Adipocyte (in vitro differentiated cells): ENCODE results near the gene GTF2H3.

Source experiments
- DNase-seq: peaks from one replicate; pipeline ENCODE4 v3.0.0-alpha.2; 2015; ENCODE audit warnings: low read depth
- H3K27me3 ChIP-seq: replicated peaks from 2 replicates; pipeline ENCODE4 v1.7.0; 2013; ENCODE audit warnings: mild to moderate bottlenecking, low read length, moderate library complexity; ENCODE audit not compliant: control insufficient read depth, insufficient read depth
- H3K36me3 ChIP-seq: 2 replicates; pipeline ENCODE4 v1.7.0; 2013; ENCODE audit warnings: low read length, mild to moderate bottlenecking, moderate library complexity; ENCODE audit not compliant: control insufficient read depth, insufficient read depth, severe bottlenecking
- H3K4me1 ChIP-seq: 2 replicates; pipeline ENCODE4 v1.7.0; 2013; ENCODE audit warnings: mild to moderate bottlenecking, low read length, moderate library complexity; ENCODE audit not compliant: control insufficient read depth, insufficient read depth
- H3K4me3 ChIP-seq: 2 replicates; pipeline ENCODE4 v1.7.0; 2013; ENCODE audit warnings: mild to moderate bottlenecking, low read length, moderate library complexity
- H3K9ac ChIP-seq: 2 replicates; pipeline ENCODE4 v1.7.0; 2013; ENCODE audit warnings: mild to moderate bottlenecking, low read length, moderate library complexity
- H3K9me3 ChIP-seq: 2 replicates; pipeline ENCODE4 v1.7.0; 2013; ENCODE audit warnings: mild to moderate bottlenecking, low read length, moderate library complexity; ENCODE audit not compliant: control insufficient read depth

Gene GTF2H3

DNA sequence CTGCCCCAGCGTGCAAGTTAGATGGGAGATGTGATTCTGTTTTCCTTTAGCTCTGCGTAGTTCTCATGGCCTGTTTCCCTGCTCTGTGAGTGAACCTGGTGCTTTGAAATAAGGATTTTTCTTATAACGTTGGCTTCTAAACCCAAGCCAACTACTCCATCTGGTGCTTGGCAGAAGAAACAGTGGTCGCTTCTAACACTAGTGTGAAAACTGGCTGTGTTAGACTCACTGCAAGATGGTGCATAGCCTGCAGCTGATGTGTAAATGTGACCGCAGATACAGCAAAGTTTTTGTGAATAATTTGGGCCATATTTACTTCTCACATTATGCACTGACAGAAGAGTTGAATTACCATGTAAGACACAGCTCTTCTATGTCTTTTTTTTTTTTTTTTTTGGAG lies 12.2 kb downstream of the GTF2H3 start:
- H3K4me3 ChIP-seq: no peak overlapping the region
- H3K9ac ChIP-seq: no peak overlapping the region
- H3K4me1 ChIP-seq: peaks cover 12% of the 10 kb centered on the region
- H3K27me3 ChIP-seq: no peaks in the 10 kb centered on the region
- H3K36me3 ChIP-seq: peaks cover 64% of the 10 kb centered on the region
- no peaks in the 10 kb centered on the region for H3K9me3 ChIP-seq
- DNase-seq: no peak

DNA sequence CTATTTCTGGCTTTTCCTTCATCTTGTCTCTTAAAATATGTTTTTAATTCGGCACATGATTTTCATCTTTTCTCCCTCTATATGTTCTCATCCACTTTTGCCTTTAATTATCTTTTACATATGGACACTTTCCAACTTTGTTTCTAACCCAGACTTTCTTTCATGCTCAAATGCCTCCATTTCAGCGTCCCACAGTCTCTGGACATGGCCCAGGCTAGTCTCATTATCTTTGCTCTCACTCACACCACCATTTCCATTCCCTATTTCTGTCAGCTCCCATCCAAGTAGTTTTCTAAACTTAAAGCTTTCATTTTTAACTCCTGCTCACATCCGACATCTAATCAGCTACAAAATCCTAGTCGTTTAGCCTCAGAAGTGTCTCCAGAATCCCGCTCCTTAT lies 14.8 kb downstream of the GTF2H3 start:
- Histone ChIP-seq H3K9ac (no peak overlapping the region), H3K36me3 (peaks cover 69% of the 10 kb centered on the region), H3K27me3 (no peaks in the 10 kb centered on the region), H3K4me1 (peaks cover 12% of the 10 kb centered on the region), H3K9me3 (no peaks in the 10 kb centered on the region), H3K4me3 (no peak overlapping the region)
- no peak for DNase-seq

DNA sequence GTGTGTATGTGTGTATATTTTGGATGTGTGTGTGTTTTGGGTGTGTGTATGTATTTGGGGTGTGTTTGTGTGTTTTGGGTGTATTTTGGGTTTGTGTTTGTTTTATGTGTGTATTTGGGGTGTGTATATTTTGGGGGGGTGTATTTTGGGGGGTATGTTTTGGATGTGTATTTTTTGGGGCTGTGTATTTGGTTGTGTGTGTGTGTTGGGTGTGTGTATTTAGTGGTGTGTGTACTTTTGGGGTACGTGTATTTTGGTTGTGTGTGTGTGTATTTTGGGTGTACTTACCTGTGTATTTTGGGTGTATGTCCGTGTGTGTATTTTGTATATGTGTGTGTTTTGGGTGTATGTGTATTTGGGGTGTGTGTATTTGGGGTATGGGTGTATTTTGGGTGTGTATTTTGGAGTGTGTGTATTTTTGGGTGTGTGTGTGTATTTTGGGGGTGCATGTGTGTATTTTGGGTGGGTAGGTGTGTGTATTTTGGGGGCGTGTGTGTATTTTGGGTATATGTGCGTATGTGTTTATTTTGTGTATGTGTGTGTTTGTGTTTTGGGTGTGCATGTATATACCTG lies 20.6 kb downstream of the GTF2H3 start:
- Histone ChIP-seq H3K27me3 (no peaks in the 10 kb centered on the region), H3K4me3 (no peak overlapping the region), H3K9me3 (no peaks in the 10 kb centered on the region), H3K4me1 (peaks cover 14% of the 10 kb centered on the region), H3K36me3 (peaks cover 68% of the 10 kb centered on the region), H3K9ac (no peak overlapping the region)
- DNase-seq: no peak

DNA sequence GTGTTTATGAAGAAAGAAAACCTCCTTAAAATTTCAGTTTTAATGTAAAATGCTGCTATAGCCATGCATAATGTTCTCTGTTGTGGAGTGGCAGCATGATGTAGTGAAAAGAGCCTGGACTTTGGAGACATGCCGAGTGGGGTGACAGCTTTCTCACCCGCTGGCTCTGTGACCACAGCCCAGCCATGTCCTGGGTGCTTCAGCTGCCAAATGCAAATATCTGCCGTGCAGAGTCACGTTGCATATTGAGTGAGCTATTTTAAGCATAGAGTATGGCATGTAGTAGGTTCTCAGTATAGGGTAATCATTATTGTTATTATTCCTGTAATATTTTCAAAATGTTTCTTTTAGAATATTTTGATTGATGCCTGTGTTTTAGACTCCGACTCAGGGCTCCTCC lies 21.8 kb downstream of the GTF2H3 start:
- H3K36me3 ChIP-seq: peaks cover 60% of the 10 kb centered on the region
- no peaks in the 10 kb centered on the region for H3K27me3 ChIP-seq

DNA sequence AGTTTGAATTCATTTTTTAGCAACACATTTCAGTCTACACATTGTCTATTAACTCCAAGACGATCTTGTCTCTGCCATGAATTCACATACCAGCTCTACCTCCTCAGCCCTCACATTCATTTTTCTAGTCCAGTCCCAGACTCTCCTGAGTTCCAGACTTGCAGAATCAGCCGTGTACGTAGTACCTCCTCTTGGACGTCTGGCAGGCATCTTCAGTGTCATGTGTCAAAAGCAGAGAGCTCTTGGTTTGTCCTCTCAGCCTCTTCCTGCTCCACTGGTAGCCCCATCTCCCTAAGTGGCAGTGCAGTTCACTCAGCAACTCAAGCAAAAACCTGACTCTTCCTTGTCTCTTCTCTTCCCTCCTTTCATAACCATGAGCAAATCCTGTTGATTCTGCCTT lies 22.8 kb downstream of the GTF2H3 start:
- DNase-seq: no peak
- Histone ChIP-seq H3K4me1 (peaks cover 27% of the 10 kb centered on the region), H3K9ac (no peak overlapping the region), H3K36me3 (peaks cover 53% of the 10 kb centered on the region), H3K9me3 (no peaks in the 10 kb centered on the region), H3K27me3 (no peaks in the 10 kb centered on the region), H3K4me3 (no peak overlapping the region)

More for the DNA sequence above, 21.8 kb downstream of the GTF2H3 start:
- peaks cover 18% of the 10 kb centered on the region for H3K4me1 ChIP-seq
- no peak for DNase-seq
- H3K9me3 ChIP-seq: no peaks in the 10 kb centered on the region
- H3K9ac ChIP-seq: no peak overlapping the region
- H3K4me3 ChIP-seq: no peak overlapping the region

DNA sequence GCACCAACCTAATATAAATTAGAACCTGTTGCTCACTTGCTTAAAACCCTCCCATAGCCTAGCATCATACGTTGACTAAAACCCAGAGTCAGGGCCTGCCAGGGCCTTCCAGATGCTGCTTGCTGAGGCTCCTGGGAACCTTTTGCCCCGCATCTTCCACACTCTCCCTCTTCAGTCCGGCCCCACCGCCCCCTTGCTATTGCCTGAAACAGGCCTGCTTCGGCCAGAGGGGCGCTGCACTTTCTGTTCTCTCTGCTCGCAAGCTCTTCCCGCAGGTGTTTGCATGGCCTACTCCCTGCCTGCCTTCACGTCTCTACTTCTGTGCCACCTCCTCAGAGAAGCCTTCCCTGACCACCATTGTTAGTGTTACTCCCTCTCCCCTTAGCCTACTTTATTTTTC lies 23.6 kb downstream of the GTF2H3 start:
- H3K9me3 ChIP-seq: no peaks in the 10 kb centered on the region

DNA sequence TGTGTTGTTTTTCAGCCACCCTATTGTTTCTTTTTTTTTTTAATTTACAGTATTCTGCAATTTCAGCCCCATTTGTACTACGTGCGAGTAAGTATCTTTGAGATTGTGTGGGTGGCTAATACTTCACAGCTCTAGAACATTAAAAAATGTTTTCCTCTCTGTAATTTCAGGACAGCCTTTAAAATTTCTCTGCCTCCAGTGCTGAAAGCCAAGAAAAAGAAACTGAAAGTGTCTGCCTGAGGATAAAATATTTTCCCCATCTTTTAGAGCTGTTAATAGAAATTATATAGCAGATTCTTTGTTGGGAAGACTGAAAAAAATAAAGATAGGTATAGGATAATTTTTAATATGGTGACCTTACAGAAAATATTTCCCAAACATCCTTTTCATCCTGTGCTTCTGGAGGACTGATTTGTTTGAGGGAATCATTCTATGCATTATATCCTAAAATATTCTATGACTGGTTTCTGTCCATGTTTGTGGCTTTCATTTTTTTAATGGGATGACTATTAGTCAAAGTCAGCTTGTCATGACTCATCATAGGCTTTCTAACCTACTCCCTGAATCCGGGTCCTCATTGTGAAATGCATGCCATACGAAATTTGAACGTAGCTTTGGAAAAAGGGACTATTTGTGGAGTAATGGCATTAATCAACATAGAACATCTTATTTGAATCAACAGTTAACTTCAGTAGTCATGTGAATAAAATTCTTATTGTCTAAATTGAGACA lies 26.5 kb downstream of the GTF2H3 start:
- H3K4me1 ChIP-seq: peaks cover 31% of the 10 kb centered on the region
- H3K9ac ChIP-seq: peak overlapping the region; percentile 83
- peak; percentile 95 for DNase-seq
- peaks cover 29% of the 10 kb centered on the region for H3K36me3 ChIP-seq
- peak overlapping the region; percentile 70 for H3K4me3 ChIP-seq
- no peaks in the 10 kb centered on the region for H3K27me3 ChIP-seq
- H3K9me3 ChIP-seq: no peaks in the 10 kb centered on the region

More for the DNA sequence above, 23.6 kb downstream of the GTF2H3 start:
- DNase-seq: no peak
- Histone ChIP-seq H3K27me3 (no peaks in the 10 kb centered on the region), H3K36me3 (peaks cover 47% of the 10 kb centered on the region), H3K4me1 (peaks cover 31% of the 10 kb centered on the region), H3K4me3 (no peak overlapping the region), H3K9ac (no peak overlapping the region)

DNA sequence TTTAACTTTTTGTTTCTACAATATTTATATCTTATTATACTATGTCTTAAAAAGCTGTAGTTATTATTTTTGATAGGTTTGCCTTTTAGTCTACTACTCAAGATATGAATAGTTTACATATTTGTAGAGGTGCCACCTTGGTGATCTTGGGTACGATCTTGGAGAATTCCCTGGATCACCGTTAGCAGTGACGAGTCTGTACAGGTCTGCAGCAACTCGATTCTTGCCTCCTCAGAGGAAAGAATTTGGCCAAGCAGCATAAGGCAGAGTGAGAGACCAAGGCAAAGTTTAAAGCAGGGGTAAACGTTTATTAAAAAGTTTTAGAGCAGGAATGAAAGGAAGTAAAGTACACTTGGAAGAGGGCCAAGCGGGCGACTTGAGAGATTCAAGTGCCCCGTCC lies 34.1 kb downstream of the GTF2H3 start:
- H3K4me3 ChIP-seq: no peak overlapping the region
- no peaks in the 10 kb centered on the region for H3K36me3 ChIP-seq
- H3K9ac ChIP-seq: no peak overlapping the region
- no peak for DNase-seq
- H3K9me3 ChIP-seq: no peaks in the 10 kb centered on the region
- H3K4me1 ChIP-seq: peaks cover 7% of the 10 kb centered on the region
- no peaks in the 10 kb centered on the region for H3K27me3 ChIP-seq

DNA sequence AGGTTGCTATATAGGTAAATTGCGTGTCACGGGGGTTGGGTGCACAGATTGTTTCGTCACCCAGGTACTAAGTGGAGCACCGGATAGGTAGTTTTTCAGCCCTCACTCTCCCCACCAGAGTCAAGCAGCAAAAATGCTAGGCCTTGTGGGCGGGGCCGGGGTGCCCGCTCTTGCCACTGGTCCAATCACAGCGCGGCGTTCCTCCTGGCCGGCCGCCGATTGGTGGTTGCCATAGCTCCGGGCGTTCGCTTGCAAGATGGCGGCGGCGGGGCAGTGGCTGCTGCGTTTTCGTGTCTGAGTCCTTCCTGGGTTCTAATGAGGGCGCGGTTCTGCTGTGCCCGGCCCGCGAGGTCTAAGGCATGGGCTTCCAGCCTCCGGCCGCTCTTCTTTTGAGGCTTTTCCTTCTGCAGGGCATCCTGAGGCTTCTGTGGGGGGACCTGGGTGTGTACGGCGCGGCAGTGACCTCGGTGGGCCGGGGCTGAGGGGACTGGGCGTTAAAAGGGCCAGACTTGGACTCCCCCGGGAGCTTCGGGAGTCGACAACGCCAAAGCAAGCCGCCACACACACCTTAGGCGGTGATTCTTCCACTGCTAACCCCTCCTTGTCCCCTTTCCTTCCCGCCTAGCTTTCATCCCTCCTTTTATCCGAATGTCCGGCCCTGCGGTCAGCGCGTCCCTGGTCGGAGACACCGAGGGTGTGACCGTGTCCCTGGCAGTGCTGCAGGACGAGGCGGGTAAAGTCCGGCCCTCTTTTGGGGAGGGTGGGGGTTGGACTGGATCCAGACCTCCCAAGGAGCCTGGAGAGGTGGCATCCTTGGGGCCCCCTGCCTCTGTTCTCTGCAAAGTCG lies 37.5 kb downstream of the GTF2H3 start, which contains the start of gene TCTN2:
Gene TCTN2, plus strand, starts transcription at position 232 of the 847 bp plus-strand sequence. Its CDS starts 128 bp downstream, at position 360.
- Histone ChIP-seq H3K36me3 (peaks cover 8% of the 10 kb centered on the region), H3K4me3 (peak within 1 kb of the TSS; percentile 91), H3K27me3 (no peaks in the 10 kb centered on the region), H3K9ac (peak within 1 kb of the TSS; percentile 87), H3K4me1 (peaks cover 7% of the 10 kb centered on the region), H3K9me3 (no peaks in the 10 kb centered on the region)
- DNase-seq: peak; percentile 98

DNA sequence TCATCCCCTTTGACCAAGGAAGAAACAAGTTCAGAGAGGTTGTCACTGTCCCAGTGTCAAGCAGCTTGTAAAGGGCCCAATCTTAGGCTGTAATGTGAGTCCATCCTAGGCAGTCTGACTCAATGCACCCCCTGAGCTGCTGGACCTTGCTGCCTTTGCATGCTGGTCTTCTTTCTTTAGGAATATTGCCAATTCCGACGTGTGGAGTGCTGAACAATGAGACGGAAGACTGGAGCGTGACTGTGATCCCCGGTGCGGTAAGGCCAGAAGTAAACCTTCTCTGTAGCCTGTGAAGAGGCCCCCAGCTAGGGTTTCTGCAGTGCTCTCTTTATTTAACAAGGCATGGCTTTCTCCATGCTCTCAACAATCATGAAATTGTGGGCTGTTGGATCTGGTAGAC lies 38.2 kb downstream of the GTF2H3 start:
- Histone ChIP-seq H3K9me3 (no peaks in the 10 kb centered on the region), H3K4me1 (peaks cover 7% of the 10 kb centered on the region), H3K36me3 (peaks cover 8% of the 10 kb centered on the region), H3K9ac (peak overlapping the region; percentile 87), H3K27me3 (no peaks in the 10 kb centered on the region), H3K4me3 (peak overlapping the region; percentile 91)
- no peak for DNase-seq

DNA sequence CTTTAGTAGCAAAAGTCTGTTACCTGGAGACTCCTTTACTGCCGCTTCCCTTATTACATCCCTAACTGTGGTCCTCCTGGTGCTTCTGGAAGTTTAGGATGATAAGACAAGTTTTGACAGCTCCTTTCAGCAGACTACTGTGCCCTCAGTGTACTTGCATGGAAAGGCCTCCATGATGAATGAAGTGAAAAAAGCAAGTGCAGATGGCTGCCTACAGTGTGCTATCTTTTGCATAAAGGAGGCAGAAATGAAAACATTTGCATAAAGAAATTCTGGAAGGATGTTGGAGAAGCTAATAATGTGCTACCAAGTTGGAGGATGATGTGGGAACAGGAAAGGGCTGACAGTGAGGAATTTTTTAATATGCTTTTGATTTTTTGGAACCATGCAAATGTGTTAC lies 41.8 kb downstream of the GTF2H3 start:
- peaks cover 8% of the 10 kb centered on the region for H3K36me3 ChIP-seq
- H3K9ac ChIP-seq: no peak overlapping the region
- peaks cover 7% of the 10 kb centered on the region for H3K4me1 ChIP-seq
- DNase-seq: no peak
- H3K9me3 ChIP-seq: no peaks in the 10 kb centered on the region
- no peak overlapping the region for H3K4me3 ChIP-seq
- no peaks in the 10 kb centered on the region for H3K27me3 ChIP-seq
